K562 (cell line): ENCODE data around the gene STIM1. TPM values are rescaled to one million over a fixed set of nuclear protein-coding genes. Genes with fewer than 3 reads are reported as not detected.

Experiments used
- BMI1 ChIP-seq: fragments of 150-350 bp; IDR thresholded peaks from 2 replicates; pipeline ENCODE4 v1.6.1; 2014; ENCODE audit warnings: low read length
- CBFA2T3 ChIP-seq: fragments of 450-650 bp; IDR thresholded peaks from 2 replicates; pipeline ENCODE4 v1.6.1; 2017
- EHMT2 ChIP-seq: fragments of 450-650 bp; IDR thresholded peaks from 2 replicates; pipeline ENCODE4 v1.6.1; 2018; ENCODE audit warnings: antibody characterized with exemption
- FUS ChIP-seq: fragments of 200-400 bp; formaldehyde crosslinking; optimal IDR thresholded peaks from 2 replicates; pipeline ENCODE3; 2017; ENCODE audit warnings: low read depth, low read length
- HEY1 ChIP-seq: fragments of 250-450 bp; sonication (Bioruptor Pico); IDR thresholded peaks from 2 replicates; pipeline ENCODE4 v1.5.0; 2020; ENCODE audit warnings: mild to moderate bottlenecking, moderate library complexity, borderline replicate concordance
- HNRNPH1 ChIP-seq: fragments of 200-400 bp; formaldehyde crosslinking; optimal IDR thresholded peaks from 2 replicates; pipeline ENCODE3; 2017; ENCODE audit warnings: low read depth, mild to moderate bottlenecking, low read length, moderate library complexity
- HOXB6 ChIP-seq: fragments of 250-450 bp; sonication (Bioruptor Pico); IDR thresholded peaks from 2 replicates; pipeline ENCODE4 v1.5.1; 2022; ENCODE audit warnings: mild to moderate bottlenecking, borderline replicate concordance
- MCM5 ChIP-seq: fragments of 450-650 bp; IDR thresholded peaks from 2 replicates; pipeline ENCODE4 v1.6.1; 2016; ENCODE audit warnings: low read depth
- MEF2A ChIP-seq: IDR thresholded peaks from 2 replicates; pipeline ENCODE4 v1.6.1; 2011; ENCODE audit warnings: low read depth, mild to moderate bottlenecking, low read length, moderate library complexity; ENCODE audit not compliant: control insufficient read depth
- MEF2D ChIP-seq: conservative IDR thresholded peaks from 2 replicates; pipeline ENCODE4 v1.6.1; 2016; ENCODE audit warnings: low read depth, missing genetic modification characterization, missing compliant biosample characterization
- NFIC ChIP-seq: fragments of 450-650 bp; IDR thresholded peaks from 2 replicates; pipeline ENCODE4 v1.6.1; 2017; ENCODE audit warnings: mild to moderate bottlenecking, inconsistent platforms
- PURB ChIP-seq: sonication (generic); formaldehyde crosslinking; IDR thresholded peaks from 2 replicates; pipeline ENCODE4 v1.9.0; 2021; ENCODE audit warnings: low read depth, mild to moderate bottlenecking, missing genetic modification reagents
- RFX1 ChIP-seq: fragments of 450-650 bp; IDR thresholded peaks from 2 replicates; pipeline ENCODE4 v1.6.1; 2016; ENCODE audit warnings: mild to moderate bottlenecking, moderate library complexity
- SAP30 ChIP-seq: fragments of 200-600 bp; sonication (generic); IDR thresholded peaks from 2 replicates; pipeline ENCODE4 v1.6.1; 2012; ENCODE audit warnings: borderline replicate concordance, low read depth, mild to moderate bottlenecking, moderate library complexity, low read length, control low read depth, inconsistent platforms; ENCODE audit not compliant: insufficient read depth, poor library complexity, severe bottlenecking
- TOE1 ChIP-seq, 2 experiments: fragments of 450-650 bp in 1 of 2; sonication (generic) in 1 of 2; formaldehyde crosslinking in 1 of 2; IDR thresholded peaks; 2 replicates each; pipeline versions ENCODE4 v1.7.1 to v1.8.0; 2016 to 2022; ENCODE audit warnings: borderline replicate concordance in 2 of 2, mild to moderate bottlenecking in 2 of 2, antibody characterized with exemption in 1 of 2, inconsistent platforms in 1 of 2, low read depth in 1 of 2, missing genetic modification reagents in 1 of 2, moderate library complexity in 1 of 2
- U2AF2 ChIP-seq: fragments of 200-400 bp; formaldehyde crosslinking; optimal IDR thresholded peaks from 2 replicates; pipeline ENCODE3; 2017; ENCODE audit warnings: low read depth, mild to moderate bottlenecking, low read length
- XRCC3 ChIP-seq: fragments of 450-650 bp; IDR thresholded peaks from 2 replicates; pipeline ENCODE4 v1.6.1; 2017; ENCODE audit warnings: mild to moderate bottlenecking, moderate library complexity
- ZC3H8 ChIP-seq: fragments of 450-650 bp; IDR thresholded peaks from 2 replicates; pipeline ENCODE4 v1.6.1; 2017
- polyA plus RNA-seq, 8 experiments: library from polyadenylated mRNA; depleted of rRNA in 4 of 8; stranded (reverse) in 5 of 8; unstranded in 3 of 8; fragments of >200 nt; fragmentation: Nextera tagmentation in 2 of 8; fragmentation: Illumina TruSeq in 1 of 8; extraction: Ambion mirVana in 2 of 8; extraction: Trizol in 1 of 8; gene quantifications; 2 replicates each; pipeline versions ENCODE4 v1.2.1 to v1.2.3, GENCODE V29; 2011 to 2014; ENCODE audit warnings: inconsistent platforms in 1 of 8, missing spikeins in 1 of 8
- total RNA-seq, 7 experiments: library from RNA; depleted of rRNA in 6 of 7; stranded (reverse); fragments of >200 nt in 6 of 7; fragmentation: Illumina TruSeq in 2 of 7; extraction: Trizol in 2 of 7; gene quantifications; 2 replicates each; pipeline versions ENCODE4 v1.2.1 to v1.2.3, GENCODE V29; 2011 to 2021; ENCODE audit warnings: low replicate concordance in 1 of 7
- TF ChIP-seq, protein P1 (sequence below): sonication (generic); formaldehyde crosslinking; IDR thresholded peaks from 2 replicates; pipeline ENCODE4 v1.8.0; 2023; ENCODE audit warnings: mild to moderate bottlenecking, missing genetic modification reagents
- TF ChIP-seq, protein P2 (sequence below): sonication (generic); IDR thresholded peaks from 2 replicates; pipeline ENCODE4 v1.6.1; 2016
- TF ChIP-seq, protein P3 (sequence below): fragments of 450-650 bp; IDR thresholded peaks from 2 replicates; pipeline ENCODE4 v1.6.1; 2016
- TF ChIP-seq, protein P4 (sequence below): fragments of 450-650 bp; IDR thresholded peaks from 2 replicates; pipeline ENCODE4 v1.6.1; 2016; ENCODE audit warnings: mild to moderate bottlenecking

The STIM1 gene
- total and polyA plus RNA-seq, 9 of the 15 experiments (the other 6 are each of a cell fraction or from before 2014, with no cell fraction given) = 7.7 to 50.5 (median 22.5) TPM

DNA sequence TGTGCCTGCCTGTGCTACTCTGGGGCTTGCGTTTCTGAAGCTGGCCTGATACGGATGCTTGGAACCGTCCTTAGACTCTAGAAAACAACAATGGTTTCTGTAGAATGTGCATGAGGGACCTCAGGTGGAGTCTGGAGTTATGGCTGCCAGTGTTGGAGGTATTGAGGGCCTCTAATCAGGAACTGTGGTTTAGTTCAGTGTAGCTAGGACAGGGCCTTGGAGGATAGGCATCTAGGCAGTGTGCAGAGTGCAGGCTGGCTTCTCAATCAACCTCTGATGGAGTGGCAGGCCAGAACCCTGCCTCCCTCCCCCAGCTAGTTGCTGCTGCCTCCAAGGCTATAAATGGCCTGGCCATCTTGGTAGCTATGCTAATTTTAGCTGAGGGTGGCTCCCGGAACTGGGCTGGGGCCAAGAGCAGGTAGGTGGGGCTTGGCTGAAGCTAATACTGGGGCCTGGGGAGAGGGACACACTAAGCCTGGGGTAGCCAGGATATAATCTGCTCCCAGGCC is 4.0 kb downstream of the STIM1 start (continued):
- TF ChIP-seq, protein P1, sequence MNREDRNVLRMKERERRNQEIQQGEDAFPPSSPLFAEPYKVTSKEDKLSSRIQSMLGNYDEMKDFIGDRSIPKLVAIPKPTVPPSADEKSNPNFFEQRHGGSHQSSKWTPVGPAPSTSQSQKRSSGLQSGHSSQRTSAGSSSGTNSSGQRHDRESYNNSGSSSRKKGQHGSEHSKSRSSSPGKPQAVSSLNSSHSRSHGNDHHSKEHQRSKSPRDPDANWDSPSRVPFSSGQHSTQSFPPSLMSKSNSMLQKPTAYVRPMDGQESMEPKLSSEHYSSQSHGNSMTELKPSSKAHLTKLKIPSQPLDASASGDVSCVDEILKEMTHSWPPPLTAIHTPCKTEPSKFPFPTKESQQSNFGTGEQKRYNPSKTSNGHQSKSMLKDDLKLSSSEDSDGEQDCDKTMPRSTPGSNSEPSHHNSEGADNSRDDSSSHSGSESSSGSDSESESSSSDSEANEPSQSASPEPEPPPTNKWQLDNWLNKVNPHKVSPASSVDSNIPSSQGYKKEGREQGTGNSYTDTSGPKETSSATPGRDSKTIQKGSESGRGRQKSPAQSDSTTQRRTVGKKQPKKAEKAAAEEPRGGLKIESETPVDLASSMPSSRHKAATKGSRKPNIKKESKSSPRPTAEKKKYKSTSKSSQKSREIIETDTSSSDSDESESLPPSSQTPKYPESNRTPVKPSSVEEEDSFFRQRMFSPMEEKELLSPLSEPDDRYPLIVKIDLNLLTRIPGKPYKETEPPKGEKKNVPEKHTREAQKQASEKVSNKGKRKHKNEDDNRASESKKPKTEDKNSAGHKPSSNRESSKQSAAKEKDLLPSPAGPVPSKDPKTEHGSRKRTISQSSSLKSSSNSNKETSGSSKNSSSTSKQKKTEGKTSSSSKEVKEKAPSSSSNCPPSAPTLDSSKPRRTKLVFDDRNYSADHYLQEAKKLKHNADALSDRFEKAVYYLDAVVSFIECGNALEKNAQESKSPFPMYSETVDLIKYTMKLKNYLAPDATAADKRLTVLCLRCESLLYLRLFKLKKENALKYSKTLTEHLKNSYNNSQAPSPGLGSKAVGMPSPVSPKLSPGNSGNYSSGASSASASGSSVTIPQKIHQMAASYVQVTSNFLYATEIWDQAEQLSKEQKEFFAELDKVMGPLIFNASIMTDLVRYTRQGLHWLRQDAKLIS (CRISPR knock-in tag) = no peak
- TF ChIP-seq HNRNPH1 = no peak
- no peak for TF ChIP-seq U2AF2
- no peak for TF ChIP-seq XRCC3
- no peak for TF ChIP-seq TOE1 (IDR thresholded peaks at IDR 0.05; ENCODE audit: borderline replicate concordance)
- TF ChIP-seq TOE1 (CRISPR knock-in tag; IDR thresholded peaks at IDR 0.05; ENCODE audit: borderline replicate concordance, low read depth) = peak; percentile 44; the same call in 1 of the 2 replicates
- peak; percentile 68; the same call in 1 of the 2 replicates for TF ChIP-seq EHMT2
- TF ChIP-seq FUS = no peak
- TF ChIP-seq HOXB6 (CRISPR knock-in tag) = no peak
- TF ChIP-seq MCM5 = no peak
- no peak for TF ChIP-seq HEY1 (CRISPR knock-in tag)
- TF ChIP-seq, protein P2, sequence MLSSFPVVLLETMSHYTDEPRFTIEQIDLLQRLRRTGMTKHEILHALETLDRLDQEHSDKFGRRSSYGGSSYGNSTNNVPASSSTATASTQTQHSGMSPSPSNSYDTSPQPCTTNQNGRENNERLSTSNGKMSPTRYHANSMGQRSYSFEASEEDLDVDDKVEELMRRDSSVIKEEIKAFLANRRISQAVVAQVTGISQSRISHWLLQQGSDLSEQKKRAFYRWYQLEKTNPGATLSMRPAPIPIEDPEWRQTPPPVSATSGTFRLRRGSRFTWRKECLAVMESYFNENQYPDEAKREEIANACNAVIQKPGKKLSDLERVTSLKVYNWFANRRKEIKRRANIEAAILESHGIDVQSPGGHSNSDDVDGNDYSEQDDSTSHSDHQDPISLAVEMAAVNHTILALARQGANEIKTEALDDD = peak; percentile 74
- TF ChIP-seq MEF2D (tag) = peak; percentile 90
- TF ChIP-seq NFIC = peak; percentile 67
- no peak for TF ChIP-seq PURB (CRISPR knock-in tag)
- TF ChIP-seq, protein P3, sequence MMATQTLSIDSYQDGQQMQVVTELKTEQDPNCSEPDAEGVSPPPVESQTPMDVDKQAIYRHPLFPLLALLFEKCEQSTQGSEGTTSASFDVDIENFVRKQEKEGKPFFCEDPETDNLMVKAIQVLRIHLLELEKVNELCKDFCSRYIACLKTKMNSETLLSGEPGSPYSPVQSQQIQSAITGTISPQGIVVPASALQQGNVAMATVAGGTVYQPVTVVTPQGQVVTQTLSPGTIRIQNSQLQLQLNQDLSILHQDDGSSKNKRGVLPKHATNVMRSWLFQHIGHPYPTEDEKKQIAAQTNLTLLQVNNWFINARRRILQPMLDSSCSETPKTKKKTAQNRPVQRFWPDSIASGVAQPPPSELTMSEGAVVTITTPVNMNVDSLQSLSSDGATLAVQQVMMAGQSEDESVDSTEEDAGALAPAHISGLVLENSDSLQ = peak; percentile 80
- TF ChIP-seq BMI1 = no peak
- no peak for TF ChIP-seq SAP30
- TF ChIP-seq MEF2A = peak; percentile 88
- TF ChIP-seq, protein P4, sequence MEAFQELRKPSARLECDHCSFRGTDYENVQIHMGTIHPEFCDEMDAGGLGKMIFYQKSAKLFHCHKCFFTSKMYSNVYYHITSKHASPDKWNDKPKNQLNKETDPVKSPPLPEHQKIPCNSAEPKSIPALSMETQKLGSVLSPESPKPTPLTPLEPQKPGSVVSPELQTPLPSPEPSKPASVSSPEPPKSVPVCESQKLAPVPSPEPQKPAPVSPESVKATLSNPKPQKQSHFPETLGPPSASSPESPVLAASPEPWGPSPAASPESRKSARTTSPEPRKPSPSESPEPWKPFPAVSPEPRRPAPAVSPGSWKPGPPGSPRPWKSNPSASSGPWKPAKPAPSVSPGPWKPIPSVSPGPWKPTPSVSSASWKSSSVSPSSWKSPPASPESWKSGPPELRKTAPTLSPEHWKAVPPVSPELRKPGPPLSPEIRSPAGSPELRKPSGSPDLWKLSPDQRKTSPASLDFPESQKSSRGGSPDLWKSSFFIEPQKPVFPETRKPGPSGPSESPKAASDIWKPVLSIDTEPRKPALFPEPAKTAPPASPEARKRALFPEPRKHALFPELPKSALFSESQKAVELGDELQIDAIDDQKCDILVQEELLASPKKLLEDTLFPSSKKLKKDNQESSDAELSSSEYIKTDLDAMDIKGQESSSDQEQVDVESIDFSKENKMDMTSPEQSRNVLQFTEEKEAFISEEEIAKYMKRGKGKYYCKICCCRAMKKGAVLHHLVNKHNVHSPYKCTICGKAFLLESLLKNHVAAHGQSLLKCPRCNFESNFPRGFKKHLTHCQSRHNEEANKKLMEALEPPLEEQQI = no peak
- no peak for TF ChIP-seq ZC3H8
- TF ChIP-seq RFX1 = no peak
- TF ChIP-seq CBFA2T3 = no peak
